Neuron (in vitro differentiated cells): ENCODE measurements around the gene UFD1.

ENCODE experiments used
- H2AFZ ChIP-seq: one replicate; pipeline ENCODE4 v1.6.1; 2013; ENCODE audit warnings: low read depth, mild to moderate bottlenecking, inconsistent platforms, low read length, moderate library complexity
- H3K27me3 ChIP-seq: one replicate; pipeline ENCODE4 v1.6.1; 2013; ENCODE audit warnings: low read length; ENCODE audit not compliant: insufficient read depth
- H3K36me3 ChIP-seq: one replicate; pipeline ENCODE4 v1.6.1; 2013; ENCODE audit warnings: low read length; ENCODE audit not compliant: insufficient read depth
- H3K4me1 ChIP-seq: one replicate; pipeline ENCODE4 v1.6.1; 2013; ENCODE audit warnings: low read length; ENCODE audit not compliant: insufficient read depth
- H3K4me3 ChIP-seq: 2 replicates; pipeline ENCODE4 v1.5.1; 2013; ENCODE audit warnings: mild to moderate bottlenecking, low read length, moderate library complexity
- H3K9me3 ChIP-seq: one replicate; pipeline ENCODE4 v1.6.1; 2013; ENCODE audit warnings: low read length

UFD1 gene

GRCh38 chr22:19480173-19480568 is 1.2 kb upstream of the UFD1 start:
- H3K27me3 ChIP-seq = no peaks in the 10 kb centered on the region
- peak overlapping the region; percentile 71 for H2AFZ ChIP-seq
- H3K4me3 ChIP-seq = peak overlapping the region; percentile 69
- H3K9me3 ChIP-seq = no peaks in the 10 kb centered on the region
- peaks cover 22% of the 10 kb centered on the region for H3K4me1 ChIP-seq
- H3K36me3 ChIP-seq = peaks cover 33% of the 10 kb centered on the region

DNA sequence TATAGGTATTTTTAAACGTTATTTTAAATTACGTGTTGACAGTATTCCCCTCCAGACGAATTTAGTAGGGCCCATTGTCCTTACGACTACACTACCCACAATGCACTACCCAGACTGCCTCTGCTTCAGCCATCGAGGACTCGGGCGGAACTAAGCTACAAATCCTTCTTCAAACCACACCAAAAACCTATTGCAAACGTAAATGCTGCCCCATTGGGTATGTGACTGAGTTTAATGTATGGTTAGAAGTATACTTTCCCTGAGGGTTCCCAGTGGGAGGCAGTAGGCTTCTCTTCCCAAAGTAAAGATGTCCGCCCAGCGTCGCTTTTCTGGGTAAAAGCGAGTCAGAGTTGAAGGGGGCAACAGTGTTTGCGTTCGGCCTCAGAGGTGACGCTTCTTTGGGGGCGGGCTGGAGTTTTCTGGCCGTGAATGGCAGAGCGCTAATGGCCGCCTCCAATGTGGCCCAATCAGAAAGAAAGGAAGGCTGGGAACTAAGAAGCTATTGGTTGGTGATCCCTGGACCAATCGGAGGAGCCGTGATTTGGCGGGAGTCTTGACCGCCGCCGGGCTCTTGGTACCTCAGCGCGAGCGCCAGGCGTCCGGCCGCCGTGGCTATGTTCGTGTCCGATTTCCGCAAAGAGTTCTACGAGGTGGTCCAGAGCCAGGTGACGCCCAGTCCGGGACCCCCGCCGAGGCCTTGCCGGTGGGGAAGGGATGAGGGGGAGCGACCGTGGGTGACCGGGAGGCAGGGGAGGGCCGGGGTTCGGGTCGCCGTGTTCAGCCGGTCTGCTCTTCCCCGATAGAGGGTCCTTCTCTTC is 571 bp upstream of the UFD1 start, which contains the start of gene CDC45:
Gene CDC45 (plus strand): TSS at position 566 of the 818 bp plus-strand sequence. CDS start 49 bp downstream, at position 615.
- Histone ChIP-seq H3K4me1 (peaks cover 22% of the 10 kb centered on the region), H3K27me3 (no peaks in the 10 kb centered on the region), H3K9me3 (no peaks in the 10 kb centered on the region), H3K36me3 (peaks cover 33% of the 10 kb centered on the region), H2AFZ (peak within 1 kb of the TSS; percentile 71), H3K4me3 (peak within 1 kb of the TSS; percentile 100)

DNA sequence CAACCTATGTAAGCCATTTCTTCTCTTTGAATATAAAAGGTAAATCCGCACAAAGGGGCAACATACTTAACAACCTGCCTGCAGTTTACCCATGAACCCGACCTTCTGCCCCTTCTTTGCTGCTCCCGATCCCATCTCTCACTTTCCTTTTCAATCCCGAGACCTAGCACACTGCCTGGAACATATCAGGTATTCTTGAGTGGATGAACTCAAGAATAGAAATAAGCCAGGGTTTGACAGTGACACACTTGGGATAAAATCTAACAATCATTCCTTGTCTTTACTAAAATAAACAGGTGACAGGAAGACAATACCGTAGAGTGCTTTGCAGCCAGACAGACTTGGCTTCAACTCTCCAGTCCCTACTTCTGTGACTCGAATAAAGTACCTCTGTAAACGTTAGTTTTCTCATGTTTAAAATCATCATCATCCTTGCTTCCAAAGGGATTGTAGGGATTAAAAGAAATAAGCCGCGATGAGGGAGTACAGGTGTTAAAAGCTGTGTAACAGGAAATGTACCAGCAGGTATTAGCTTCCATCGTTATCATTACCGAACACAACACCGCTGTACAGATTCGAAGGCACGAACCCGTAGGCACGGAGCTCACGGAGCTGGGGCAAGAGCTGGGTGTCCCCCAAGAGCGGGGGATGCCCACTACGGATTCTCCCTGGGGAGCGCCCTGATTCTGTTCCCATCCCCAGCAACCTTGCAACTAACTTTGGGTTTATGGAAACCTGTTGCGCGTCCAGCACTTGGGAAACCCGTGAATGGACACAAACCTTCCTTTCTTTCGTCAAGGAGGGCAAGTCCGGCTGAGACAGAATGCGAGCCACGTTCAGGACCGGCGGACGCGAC is 720 bp downstream of the UFD1 start:
- peaks cover 31% of the 10 kb centered on the region for H3K36me3 ChIP-seq

GRCh38 chr22:19477321-19478044 is 1.5 kb downstream of the UFD1 start:
- H3K4me3 ChIP-seq = peak overlapping the region; percentile 100
- no peak overlapping the region for H2AFZ ChIP-seq
- H3K36me3 ChIP-seq = peaks cover 34% of the 10 kb centered on the region
- no peaks in the 10 kb centered on the region for H3K9me3 ChIP-seq
- peaks cover 22% of the 10 kb centered on the region for H3K4me1 ChIP-seq
- no peaks in the 10 kb centered on the region for H3K27me3 ChIP-seq

More for the DNA sequence above, 720 bp downstream of the UFD1 start:
- Histone ChIP-seq H2AFZ (peak overlapping the region; percentile 69), H3K4me1 (peaks cover 22% of the 10 kb centered on the region), H3K9me3 (no peaks in the 10 kb centered on the region), H3K4me3 (peak overlapping the region; percentile 100), H3K27me3 (no peaks in the 10 kb centered on the region)

DNA sequence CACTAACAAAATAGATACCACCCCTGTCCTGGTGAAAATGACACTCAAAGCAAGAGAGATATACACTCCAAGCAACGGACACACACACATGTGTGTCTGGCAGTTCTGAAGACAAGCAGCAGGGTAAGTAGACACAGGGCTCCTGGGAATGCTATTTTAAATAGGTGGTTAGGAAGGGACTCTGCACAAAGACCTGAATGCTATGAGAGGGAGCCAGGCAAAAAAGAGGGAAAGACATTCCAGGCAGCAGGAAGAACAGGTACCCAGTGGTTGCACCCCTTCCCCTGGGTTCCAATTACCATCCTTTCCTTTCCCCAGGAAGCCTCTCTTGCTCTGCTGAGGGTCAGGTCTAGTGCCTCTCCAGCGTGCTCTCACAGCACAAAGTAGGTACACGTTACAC is 3.0 kb downstream of the UFD1 start:
- Histone ChIP-seq H2AFZ (no peak overlapping the region), H3K9me3 (no peaks in the 10 kb centered on the region), H3K4me1 (peaks cover 22% of the 10 kb centered on the region), H3K27me3 (no peaks in the 10 kb centered on the region), H3K4me3 (no peak overlapping the region), H3K36me3 (peaks cover 43% of the 10 kb centered on the region)

- H3K27me3 ChIP-seq = no peaks in the 10 kb centered on the region
- peaks cover 63% of the 10 kb centered on the region for H3K36me3 ChIP-seq
- H2AFZ ChIP-seq = no peak overlapping the region
- no peaks in the 10 kb centered on the region for H3K9me3 ChIP-seq
- peaks cover 13% of the 10 kb centered on the region for H3K4me1 ChIP-seq
- no peak overlapping the region for H3K4me3 ChIP-seq
These were observed 5.4 kb downstream of the UFD1 start for GRCh38 chr22:19473578-19473977.

DNA sequence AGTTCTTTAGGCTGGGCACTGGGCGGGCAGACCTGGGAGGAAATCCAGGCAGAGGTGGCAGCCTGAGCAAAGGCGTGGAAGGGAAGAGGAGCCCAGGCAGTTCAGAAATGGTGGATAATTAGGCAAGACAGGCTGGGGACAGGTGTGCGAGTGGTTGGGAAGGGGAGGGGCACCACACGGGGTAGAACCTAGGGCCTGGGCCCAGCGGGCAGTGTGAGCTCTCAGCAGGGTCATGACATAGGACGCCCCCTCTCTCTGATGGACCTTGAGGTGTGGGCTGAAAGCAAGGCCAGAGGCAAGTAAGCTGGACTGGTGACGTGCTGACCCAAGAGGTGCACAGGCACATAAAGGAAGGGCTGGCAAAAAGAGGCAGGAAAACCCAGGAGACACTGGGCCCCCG is 6.8 kb downstream of the UFD1 start:
- Histone ChIP-seq H2AFZ (no peak overlapping the region), H3K4me1 (peaks cover 2% of the 10 kb centered on the region), H3K4me3 (no peak overlapping the region), H3K36me3 (peaks cover 77% of the 10 kb centered on the region), H3K27me3 (no peaks in the 10 kb centered on the region), H3K9me3 (no peaks in the 10 kb centered on the region)

GRCh38 chr22:19471572-19471971 is 7.4 kb downstream of the UFD1 start:
- Histone ChIP-seq H3K27me3 (no peaks in the 10 kb centered on the region), H3K36me3 (peaks cover 83% of the 10 kb centered on the region), H3K4me1 (no peaks in the 10 kb centered on the region), H3K4me3 (no peak overlapping the region), H3K9me3 (no peaks in the 10 kb centered on the region), H2AFZ (no peak overlapping the region)

GRCh38 chr22:19470010-19470409 is 9.0 kb downstream of the UFD1 start:
- Histone ChIP-seq H3K27me3 (no peaks in the 10 kb centered on the region), H3K4me3 (no peak overlapping the region), H2AFZ (no peak overlapping the region), H3K36me3 (peaks cover 90% of the 10 kb centered on the region), H3K9me3 (no peaks in the 10 kb centered on the region), H3K4me1 (no peaks in the 10 kb centered on the region)

DNA sequence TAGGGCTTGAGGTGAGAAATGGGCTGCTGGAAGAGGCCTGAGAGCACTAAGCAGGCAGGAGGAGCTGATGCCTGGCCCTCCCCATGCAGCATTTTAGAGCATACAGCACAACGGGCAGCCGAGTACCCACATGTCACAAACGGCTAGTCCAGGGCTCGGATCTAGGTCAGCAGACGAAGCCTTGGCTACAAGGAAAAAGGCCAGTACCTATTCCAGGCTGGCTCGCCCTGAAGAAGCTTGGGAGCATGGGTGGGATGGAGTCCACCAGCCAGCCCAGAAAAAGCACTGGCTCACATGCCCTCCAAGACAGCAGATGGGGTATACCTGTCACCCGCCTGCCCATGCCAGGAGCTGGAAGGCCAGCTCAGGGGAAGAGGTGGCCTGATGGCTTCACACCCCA is 9.6 kb downstream of the UFD1 start:
- H2AFZ ChIP-seq = no peak overlapping the region
- H3K36me3 ChIP-seq = peaks cover 91% of the 10 kb centered on the region
- H3K27me3 ChIP-seq = no peaks in the 10 kb centered on the region
- no peak overlapping the region for H3K4me3 ChIP-seq
- no peaks in the 10 kb centered on the region for H3K9me3 ChIP-seq
- H3K4me1 ChIP-seq = no peaks in the 10 kb centered on the region

- Histone ChIP-seq H3K36me3 (peaks cover 89% of the 10 kb centered on the region), H3K27me3 (no peaks in the 10 kb centered on the region), H3K9me3 (no peaks in the 10 kb centered on the region), H3K4me1 (no peaks in the 10 kb centered on the region), H2AFZ (no peak overlapping the region), H3K4me3 (no peak overlapping the region)
These were observed 11.1 kb downstream of the UFD1 start for GRCh38 chr22:19467912-19468311.

- Histone ChIP-seq H3K4me1 (no peaks in the 10 kb centered on the region), H3K27me3 (no peaks in the 10 kb centered on the region), H3K4me3 (no peak overlapping the region), H3K36me3 (peaks cover 81% of the 10 kb centered on the region), H2AFZ (no peak overlapping the region), H3K9me3 (no peaks in the 10 kb centered on the region)
These were observed 11.9 kb downstream of the UFD1 start for GRCh38 chr22:19466848-19467752.
